HG02943 (cell line): ENCODE measurements around the gene PRKCI.
"Not testable (repeated sequence)": the region's sequence is repeated elsewhere in the genome, so short reads cannot be mapped to it uniquely, and the experiment has no call there.

Experiments used
- ATAC-seq: cut with Tn5 transposase; IDR thresholded peaks from one replicate; pipeline ENCODE4 v1.9.1; 2021; ENCODE audit warnings: mild to moderate bottlenecking, low read depth, moderate library complexity; ENCODE audit not compliant: unreplicated experiment

Gene PRKCI

DNA sequence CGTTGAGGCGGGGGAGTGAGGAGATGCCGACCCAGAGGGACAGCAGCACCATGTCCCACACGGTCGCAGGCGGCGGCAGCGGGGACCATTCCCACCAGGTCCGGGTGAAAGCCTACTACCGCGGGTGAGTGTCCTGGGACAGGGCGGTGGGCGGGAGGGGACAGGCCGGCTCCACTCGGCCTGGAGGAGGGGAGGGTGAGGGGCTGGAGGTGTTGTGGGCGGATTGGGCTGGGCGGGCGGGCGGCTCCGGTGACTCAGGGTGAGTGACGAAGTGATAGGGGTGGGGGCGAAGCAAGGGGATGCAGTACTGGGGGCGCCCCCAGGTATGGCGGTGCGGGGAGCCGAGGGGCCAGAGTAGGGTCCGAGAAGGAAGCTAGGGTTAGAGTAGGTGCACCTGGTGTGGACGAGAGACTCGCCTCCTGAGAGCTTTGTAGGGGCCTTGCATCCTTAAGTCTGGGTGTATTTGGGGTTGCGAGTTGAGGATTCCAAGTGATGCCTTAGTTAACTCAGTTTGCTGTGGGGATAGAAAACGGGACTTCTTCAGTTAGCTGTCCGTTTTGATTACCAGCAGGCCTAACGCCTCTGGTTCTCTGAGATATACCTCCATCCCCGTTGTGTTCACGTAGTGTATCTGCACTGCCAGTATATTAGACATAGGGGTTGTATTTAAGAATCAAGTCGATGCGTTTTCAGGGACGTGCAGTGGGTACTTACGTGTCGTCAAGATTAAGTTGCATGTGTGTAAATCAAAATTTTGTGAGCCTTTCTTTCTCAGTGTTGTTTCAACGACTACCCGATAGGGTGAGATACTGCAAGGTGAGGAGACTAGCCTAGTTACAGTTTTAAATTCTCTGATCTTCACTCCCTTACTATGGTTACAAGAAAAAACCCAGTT is 670 bp downstream of the PRKCI start:
- ATAC-seq: peak; percentile 22

DNA sequence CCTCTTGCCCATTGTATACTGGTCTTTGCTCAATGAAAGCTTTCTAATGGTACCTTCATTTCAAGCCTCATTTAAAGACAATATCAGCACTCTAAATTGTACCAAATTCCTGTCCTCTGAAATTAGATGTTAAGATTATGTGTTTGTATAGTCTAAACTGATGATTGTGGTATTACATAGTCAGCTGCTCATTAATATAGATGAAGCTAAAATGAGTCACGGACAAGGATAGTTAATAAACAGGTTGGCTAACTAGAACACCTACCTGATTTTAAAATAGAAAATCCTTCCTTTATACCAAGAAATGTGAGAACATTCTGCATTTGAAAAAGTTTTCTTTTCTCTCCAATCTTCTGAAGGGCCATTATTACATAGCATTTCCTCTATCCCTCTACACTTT is 2.9 kb downstream of the PRKCI start:
- no peak for ATAC-seq

DNA sequence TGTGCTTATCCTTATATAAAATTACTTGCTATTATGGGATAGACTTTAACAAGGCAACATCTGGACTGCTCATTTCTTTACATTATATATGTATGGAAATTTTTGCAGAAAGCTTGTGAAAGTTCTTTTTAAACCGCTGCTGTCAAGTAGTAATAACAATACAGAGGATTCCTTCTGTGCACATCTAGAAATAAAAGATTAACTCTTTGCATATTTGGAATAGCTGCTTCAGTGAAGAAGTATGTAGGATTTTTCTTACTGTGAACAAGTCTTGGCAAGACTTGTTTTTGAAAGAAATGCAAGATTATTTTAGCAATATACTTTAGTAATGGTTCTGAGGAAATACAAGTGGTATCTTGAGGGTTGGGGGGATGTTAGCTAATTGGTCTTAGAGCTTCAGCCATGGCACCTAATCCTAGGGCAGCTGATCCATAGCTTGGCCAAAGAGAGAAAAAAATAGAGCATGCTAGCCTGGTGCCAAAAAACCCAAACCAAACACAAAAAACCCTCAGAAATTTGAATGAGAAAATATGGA is 4.3 kb downstream of the PRKCI start:
- ATAC-seq: no peak

DNA sequence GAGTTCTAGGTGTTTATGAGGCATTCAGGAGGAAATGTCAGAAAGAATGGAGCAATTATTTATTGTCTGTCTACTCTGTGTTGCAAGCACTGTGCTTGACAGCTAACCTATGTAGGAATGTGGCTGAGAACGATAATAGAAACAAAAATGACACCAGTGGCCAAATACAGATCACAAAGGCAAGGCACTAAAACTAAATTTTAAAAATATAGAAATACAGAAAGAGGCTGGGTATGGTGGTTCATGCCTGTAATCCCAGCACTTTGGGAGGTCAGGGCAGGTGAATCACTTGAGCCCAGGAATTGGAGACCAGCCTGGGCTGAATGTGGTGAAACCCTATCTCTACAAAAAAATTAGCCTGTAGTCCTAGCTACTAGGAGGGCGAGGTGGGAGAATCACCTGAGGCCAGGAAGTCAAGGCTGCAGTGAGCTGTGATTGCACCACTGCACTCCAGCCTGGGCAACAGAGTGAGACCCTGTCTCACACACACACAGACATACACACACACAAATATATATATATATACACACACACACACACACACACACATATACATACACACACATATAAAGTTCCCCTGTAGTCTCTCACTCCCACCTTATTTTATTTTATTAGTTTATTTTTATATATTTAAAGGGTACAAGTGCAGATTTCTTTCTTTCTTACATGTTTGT is 6.0 kb downstream of the PRKCI start:
- ATAC-seq: no peak

DNA sequence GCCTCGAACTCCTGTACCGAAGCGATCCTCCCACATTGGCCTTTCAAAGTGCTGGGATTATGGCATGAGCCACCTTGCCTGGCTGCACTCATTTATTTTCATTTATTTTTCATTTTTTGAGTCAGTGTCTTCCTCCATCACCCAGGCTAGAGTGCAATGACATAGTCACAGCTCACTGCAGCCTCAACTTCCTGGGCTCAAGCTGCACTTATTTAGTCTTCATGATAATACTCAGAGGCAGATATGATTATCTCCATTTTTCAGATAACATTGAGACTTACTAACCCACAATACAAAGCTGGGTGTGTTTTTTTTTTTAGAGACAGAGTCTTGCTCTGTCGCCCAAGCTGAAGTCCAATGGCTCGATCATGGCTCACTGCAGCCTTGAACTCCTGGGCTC is 10.0 kb downstream of the PRKCI start:
- ATAC-seq: no peak

DNA sequence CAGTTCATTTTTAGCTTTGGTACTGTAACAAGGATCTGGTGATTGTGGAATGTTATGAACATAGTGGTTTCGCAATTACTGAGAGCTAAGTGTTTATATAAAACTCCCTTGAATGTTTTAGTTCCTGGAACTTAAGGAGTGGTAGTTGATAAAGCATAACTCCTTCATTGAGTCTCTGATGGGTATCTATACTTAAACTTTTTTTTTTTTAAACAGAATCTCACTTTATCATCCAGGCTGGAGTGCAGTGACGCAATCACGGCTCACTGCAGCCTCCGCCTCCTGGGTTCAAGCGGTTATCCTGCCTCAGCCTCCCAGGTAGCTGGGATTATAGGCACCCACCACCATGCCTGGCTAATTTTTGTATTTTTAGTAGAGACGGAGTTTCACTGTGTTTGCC is 11.3 kb downstream of the PRKCI start:
- no peak for ATAC-seq

DNA sequence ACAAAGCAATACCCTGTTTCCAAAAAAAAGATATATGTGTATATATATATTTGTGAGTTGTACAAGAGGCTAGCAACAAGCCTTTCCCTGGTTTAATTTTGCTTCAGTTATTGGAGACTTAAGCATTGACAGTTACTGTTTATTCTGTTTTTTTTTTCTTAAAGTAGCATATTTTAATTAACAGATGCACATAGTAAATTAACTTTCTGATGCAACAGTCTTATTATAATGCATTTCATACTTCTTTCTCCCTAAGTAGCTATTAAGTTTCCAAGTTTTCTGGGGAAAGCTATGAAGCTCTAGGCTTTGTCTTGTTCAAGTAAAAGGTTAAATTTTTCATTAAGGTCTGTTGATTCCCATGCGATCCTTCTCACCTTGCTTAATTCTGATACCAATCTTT is 17.9 kb downstream of the PRKCI start:
- no peak for ATAC-seq

DNA sequence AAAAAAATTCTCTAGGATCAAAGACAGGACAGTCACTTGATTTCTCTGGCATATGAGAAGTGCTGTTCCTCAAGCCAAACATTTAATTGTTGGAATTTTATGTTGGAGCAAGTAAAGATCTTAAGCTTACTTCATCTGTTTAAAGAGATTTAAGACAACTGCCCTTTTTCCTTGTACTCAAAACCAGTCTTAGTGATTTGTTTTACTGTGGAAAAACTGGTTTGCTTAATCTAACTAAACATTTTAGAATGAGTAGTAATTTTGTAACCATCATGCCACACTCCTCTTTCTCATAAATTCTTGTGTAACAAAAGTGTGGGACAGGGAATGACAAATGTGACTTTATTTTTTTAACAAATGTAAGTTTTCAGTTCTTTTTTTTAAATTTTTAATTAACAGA is 18.4 kb downstream of the PRKCI start:
- no peak for ATAC-seq

DNA sequence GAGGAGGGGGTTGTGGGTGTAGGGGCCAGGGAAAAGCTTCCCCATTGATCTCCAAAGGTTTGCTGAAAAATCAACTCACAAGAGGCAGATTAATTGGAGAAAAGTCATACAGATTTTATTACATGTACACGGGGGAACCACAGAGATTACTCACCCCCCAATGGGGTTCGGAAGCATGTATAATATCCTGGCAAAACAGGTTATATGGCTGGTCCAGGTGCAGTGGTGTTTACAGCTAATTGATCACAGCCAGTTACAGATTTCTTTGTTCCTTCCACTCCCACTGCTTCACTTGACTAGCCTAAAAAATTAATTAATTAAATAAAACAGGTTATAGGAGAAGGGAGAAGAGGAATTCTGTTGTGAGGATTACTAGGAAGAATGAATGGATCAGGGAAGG is 22.4 kb downstream of the PRKCI start:
- no peak for ATAC-seq

DNA sequence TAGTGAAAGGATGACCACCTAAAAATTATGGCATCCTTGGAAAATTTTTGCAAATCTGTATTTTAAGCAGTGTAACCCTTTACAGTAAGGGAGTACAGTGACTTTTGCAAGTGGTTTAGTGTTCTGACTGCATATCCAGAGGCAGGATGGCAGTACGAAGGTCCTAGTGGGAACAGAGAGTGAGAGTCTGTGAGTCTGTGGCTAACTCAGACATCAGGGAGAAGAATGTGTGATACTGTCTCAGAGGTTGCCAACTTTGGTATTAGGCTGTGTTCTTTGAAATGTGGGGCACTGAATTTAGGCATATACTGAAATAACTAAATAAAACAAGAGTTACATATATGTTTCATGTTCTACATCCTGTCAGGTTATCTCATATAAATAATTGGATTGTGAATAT is 25.7 kb downstream of the PRKCI start:
- ATAC-seq: no peak

DNA sequence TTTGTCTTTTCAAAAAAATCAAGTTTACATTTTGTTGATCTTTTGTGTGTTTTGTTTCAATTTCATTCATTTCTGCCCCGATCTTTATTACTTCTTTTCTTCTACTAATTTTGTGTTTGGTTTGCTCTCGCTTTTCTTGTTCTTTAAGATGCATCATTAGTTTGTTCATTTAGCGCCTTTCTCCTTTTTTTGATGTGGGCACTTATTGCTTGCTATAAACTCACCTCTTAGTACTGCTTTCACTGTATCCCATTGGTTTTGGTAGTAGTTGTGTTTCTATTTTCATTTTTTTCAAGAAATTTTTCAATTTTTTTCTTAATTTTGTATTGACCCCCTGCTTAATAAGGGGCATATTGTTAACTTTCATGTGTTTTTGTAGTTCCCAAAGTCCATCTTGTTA is 34.4 kb downstream of the PRKCI start:
- ATAC-seq: no peak

DNA sequence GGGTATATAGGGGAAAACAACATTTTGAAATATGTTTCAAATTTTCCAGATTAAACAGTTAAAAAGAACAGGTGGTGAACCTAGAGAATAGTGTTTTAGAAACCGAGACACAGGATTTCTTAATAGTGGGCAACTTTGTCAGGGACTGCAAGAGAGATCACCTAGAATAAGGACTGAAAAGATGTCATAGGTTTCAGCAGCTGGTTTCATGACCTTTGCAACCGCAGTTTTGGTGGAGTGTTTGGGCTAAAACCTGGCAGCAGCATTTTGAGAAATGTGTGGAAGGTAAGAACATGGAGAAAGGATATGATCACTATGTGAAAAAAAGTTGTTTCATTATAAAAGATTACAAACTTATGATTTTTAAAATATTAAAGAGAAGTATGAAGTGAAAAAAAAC is 34.9 kb downstream of the PRKCI start:
- ATAC-seq: peak; percentile 60

DNA sequence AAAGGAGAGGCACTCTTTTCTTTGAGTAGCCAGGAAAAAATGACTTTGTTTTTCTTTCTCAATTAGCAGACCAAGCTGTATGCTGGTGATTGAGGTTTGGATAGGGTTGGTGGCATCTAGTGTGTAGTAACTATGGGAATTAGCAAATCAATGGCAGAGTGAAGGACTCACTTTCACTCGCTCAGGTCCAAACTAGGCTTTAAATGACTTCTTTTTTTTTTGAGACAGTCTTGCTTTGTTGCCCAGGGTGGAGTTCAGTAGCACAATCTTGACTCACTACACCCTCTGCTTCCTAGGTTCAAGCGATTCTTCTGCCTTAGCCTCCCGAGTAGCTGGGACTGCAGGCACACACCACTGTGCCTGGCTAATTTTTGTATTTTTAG is 35.9 kb downstream of the PRKCI start:
- ATAC-seq: peak; percentile 18

DNA sequence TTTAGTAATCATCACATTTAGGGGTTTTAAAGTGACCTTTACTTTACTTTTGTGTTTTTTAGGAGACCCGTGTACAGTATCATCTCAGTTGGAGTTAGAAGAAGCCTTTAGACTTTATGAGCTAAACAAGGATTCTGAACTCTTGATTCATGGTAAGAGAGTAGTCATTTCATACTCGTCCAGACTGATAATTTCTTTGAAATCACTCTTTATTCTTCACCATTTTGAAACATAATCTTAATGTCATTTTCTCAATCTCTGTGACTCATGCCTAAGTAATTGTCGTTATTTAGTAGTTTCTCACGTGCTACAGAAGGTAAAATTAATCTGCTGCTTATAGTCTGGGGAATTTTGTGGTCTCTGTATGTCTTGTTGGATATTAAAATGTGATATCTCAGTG is 37.7 kb downstream of the PRKCI start:
- no peak for ATAC-seq

DNA sequence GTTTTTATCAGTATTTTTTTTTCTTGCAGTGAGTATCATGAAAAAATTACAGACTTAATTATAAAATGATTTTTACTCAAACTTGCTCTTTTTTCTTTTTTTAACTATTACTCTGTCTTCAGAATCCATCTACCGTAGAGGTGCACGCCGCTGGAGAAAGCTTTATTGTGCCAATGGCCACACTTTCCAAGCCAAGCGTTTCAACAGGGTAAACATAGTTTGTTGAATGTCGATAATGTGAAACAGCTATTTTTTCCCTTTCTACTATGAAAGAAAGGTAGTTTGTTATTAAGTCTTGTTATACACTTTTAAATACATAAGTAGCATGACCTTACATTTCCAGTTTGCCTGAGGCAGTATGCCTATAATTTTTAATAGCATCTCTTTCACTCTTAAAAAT is 45.6 kb downstream of the PRKCI start:
- ATAC-seq: no peak

DNA sequence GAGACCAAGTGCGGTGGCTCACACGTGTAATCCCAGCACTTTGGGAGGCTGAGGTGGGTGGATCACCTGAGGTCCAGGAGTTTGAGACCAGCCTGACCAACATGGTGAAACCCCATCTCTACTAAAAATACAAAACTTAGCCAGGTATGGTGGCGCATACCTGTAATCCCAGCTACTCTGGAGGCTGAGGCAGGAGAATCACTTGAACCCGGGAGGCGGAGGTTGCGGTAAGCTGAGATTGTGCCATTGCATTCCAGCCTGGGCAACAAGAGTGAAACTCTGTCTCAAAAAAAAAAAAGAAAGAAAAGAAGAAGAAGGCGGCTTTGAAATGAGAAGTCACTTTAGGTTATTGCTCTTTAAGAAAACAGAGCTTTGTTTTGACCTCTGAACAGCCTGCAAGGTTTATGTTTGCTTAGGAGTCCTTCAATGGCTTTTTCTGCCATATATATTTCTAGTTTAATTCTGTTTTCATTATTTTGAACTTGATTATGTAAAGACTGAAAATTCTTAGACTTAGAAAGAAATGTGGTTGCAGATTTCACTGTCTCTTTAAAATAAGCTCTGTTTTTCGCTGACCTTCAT is 47.5 kb downstream of the PRKCI start:
- not testable (repeated sequence) for ATAC-seq

DNA sequence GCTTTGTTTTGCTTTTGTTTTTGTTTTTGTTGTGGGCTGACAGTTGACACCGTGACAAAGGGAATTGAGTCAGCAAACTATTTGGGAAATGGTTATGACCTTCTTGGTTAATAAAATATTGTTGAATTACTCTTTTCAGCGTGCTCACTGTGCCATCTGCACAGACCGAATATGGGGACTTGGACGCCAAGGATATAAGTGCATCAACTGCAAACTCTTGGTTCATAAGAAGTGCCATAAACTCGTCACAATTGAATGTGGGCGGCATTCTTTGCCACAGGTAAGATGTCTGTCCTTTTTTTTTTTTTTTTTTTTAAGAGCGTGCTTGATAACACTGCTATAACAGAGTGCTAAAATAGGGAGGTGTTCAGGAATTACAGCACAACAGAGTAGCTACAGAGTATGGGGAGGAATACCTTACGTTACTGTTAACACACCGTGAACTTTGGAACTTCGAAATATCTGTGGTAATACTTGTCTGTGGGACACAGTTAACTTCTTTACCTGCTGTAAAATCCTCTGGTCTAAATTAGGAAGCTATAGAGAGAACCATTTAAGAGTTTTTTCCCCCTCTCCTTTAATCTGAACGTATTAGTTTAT is 48.2 kb downstream of the PRKCI start:
- no peak for ATAC-seq

DNA sequence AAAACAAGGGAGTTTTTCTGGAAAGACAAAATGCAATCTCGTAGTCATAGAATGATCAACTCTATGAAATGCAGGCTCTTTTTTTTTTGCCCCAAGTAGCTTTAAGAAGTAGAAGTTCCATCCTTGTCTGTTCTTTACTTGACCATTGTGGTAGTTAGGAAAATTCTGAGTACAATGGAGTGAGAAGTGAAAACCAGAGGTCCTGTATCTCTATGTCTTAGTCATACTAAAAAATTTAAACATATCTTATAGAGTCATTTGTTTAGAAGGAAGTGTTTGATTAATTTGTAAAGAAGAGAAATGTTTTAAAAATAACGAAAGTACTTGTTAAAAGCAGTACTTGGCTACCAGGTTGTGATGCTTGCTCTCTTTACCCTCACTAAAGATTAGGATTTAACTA is 52.4 kb downstream of the PRKCI start:
- no peak for ATAC-seq

DNA sequence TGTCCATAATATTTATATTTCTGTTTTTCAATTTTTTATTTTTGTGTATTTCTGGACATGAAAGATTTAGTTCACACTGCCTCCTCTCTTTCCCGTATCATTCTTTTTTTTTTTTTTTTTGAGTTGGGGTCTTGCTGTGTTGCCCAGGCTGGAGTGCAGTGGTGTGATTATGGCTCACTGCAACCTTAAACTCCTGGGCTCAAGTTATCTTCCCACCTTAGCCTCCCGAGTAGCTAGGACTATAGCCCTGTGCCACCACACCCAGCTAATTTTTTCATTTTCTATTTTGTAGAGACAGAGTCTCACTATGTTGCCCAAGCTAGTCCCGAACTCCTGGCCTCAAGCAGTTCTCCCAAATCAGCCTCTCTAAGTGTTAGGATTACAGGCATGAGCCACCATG is 53.6 kb downstream of the PRKCI start:
- no peak for ATAC-seq

DNA sequence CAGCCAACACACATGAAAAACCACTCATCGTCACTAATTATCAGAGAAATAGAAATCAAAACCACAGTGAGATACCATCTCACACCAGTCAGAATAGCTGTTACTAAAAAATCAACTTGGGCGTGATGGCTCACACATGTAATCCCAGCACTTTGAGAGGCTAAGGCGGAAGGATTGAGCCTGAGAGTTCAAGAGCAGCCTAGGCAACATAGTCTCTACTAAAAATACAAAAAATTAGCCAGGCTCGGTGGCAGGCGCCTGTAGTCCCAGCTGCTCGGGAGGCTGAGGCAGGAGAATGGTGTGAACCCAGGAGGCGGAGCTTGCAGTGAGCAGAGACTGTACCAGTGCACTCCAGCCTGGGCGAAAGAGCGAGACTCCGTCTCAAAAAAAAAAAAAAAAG is 55.1 kb downstream of the PRKCI start:
- not testable (repeated sequence) for ATAC-seq
